Measurements from ENCODE around the gene OCA2. TPM values are rescaled to one million over a fixed set of nuclear protein-coding genes. Genes with fewer than 3 reads are reported as not detected.

OCA2 gene
- total and polyA plus RNA-seq, 2 of the 4 experiments (the other 2 are of a cell fraction), result under 0.01 to 0.03 TPM

- H3K56ac ChIP-seq (ENCODE audit: extremely low read depth, insufficient read depth, low read length), result no peak overlapping the region
- no peaks in the 10 kb centered on the region for H3K36me3 ChIP-seq (ENCODE audit: control insufficient read depth, insufficient read depth, low read length)
- H3K9me3 ChIP-seq (ENCODE audit: control insufficient read depth, insufficient read depth, low read length), result no peaks in the 10 kb centered on the region
- no peak for DNase-seq
- no peak overlapping the region for H4K91ac ChIP-seq (ENCODE audit: insufficient read depth, low read depth, low read length)
- H2BK15ac ChIP-seq (ENCODE audit: low read depth, low read length), result no peak overlapping the region
- 30% methylated on average over 2 of the region's 4 CpGs; no CpG with 5 or more reads in 1 of the 2 experiments for WGBS, 2 experiments (ENCODE audit: extremely low coverage in 2 of 2, insufficient read length in 1 of 2)
- H2BK120ac ChIP-seq (ENCODE audit: low read depth, low read length), result no peak overlapping the region
- TF ChIP-seq BHLHE40 (IDR thresholded peaks at IDR 0.05; ENCODE audit: low read depth, low read length), result no peak
- no peak for TF ChIP-seq SMC3 (IDR thresholded peaks at IDR 0.05; ENCODE audit: low read depth, low read length)
- no peak for TF ChIP-seq FOS (IDR thresholded peaks at IDR 0.05; ENCODE audit: low read depth, low read length)
- TF ChIP-seq CTCF (conservative IDR thresholded peaks at IDR 0.05; ENCODE audit: low read depth, low read length), result no peak
- no peak for TF ChIP-seq CHD1 (IDR thresholded peaks at IDR 0.05; ENCODE audit: low read depth, low read length)
- no peak for TF ChIP-seq NFE2L2 (IDR thresholded peaks at IDR 0.05; ENCODE audit: low read depth, low read length)
- no peak for TF ChIP-seq RFX5 (IDR thresholded peaks at IDR 0.05; ENCODE audit: low read depth, low read length)
- TF ChIP-seq RAD21 (IDR thresholded peaks at IDR 0.05; ENCODE audit: low read length), result no peak
- TF ChIP-seq POLR2A (IDR thresholded peaks at IDR 0.05; ENCODE audit: low read depth, low read length), result no peak
- TF ChIP-seq RCOR1 (IDR thresholded peaks at IDR 0.05; ENCODE audit: insufficient replicate concordance, low read length), result no peak
- TF ChIP-seq CEBPB (IDR thresholded peaks at IDR 0.05; ENCODE audit: low read depth, low read length), result no peak
- TF ChIP-seq USF2 (IDR thresholded peaks at IDR 0.05; ENCODE audit: low read depth, low read length), result no peak
- TF ChIP-seq MAZ (IDR thresholded peaks at IDR 0.05; ENCODE audit: borderline replicate concordance, low read depth, low read length), result no peak
- TF ChIP-seq MXI1 (IDR thresholded peaks at IDR 0.05; ENCODE audit: borderline replicate concordance, low read depth, low read length), result no peak
- TF ChIP-seq ELK1 (IDR thresholded peaks at IDR 0.05; ENCODE audit: borderline replicate concordance, low read depth, low read length), result no peak
- no peak for TF ChIP-seq MAFK (IDR thresholded peaks at IDR 0.05; ENCODE audit: low read depth, low read length)
- H4K20me1 ChIP-seq (ENCODE audit: insufficient read depth, low read length), result no peaks in the 10 kb centered on the region
- no peaks in the 10 kb centered on the region for H3K4me1 ChIP-seq (ENCODE audit: control insufficient read depth, insufficient read depth, low read length)
- H3K4ac ChIP-seq (ENCODE audit: low read depth, low read length), result no peak overlapping the region
- no peak overlapping the region for H3K14ac ChIP-seq (replicated peaks; ENCODE audit: low read depth, low read length)
- peak; percentile 13; the same call in 1 of the 2 replicates for ATAC-seq (ENCODE audit: low read depth)
- in situ Hi-C loops (cut with MboI; ENCODE audit: low sequenced_read_pairs) (no loop called here), intact Hi-C loops (cut with micrococcal nuclease) (loop anchor here (1.0 kb wide), 1 partner anchor 38 kb away; no protein-coding TSS in a partner anchor), dilution Hi-C loops (cut with HindIII; ENCODE audit: low sequenced_read_pairs, unreplicated experiment) (no loop called here)
- peaks cover 2% of the 10 kb centered on the region; the same call in 1 of the 2 replicates for H3K27me3 ChIP-seq (ENCODE audit: control insufficient read depth, insufficient read depth, low read length)
- H3K23ac ChIP-seq (ENCODE audit: low read depth, low read length), result no peak overlapping the region
- no peak overlapping the region for H3K9ac ChIP-seq (ENCODE audit: low read depth, low read length)
- no peak overlapping the region for H3K4me3 ChIP-seq (ENCODE audit: insufficient read depth, low read depth, low read length)
- H3K18ac ChIP-seq (ENCODE audit: low read depth, low read length), result no peak overlapping the region
- H2AFZ ChIP-seq (replicated peaks; ENCODE audit: low read length, poor library complexity), result peak overlapping the region; percentile 32
- H3K9me1 ChIP-seq (ENCODE audit: insufficient read depth, low read length), result no peaks in the 10 kb centered on the region
- H2AK5ac ChIP-seq (ENCODE audit: low read depth, low read length), result no peak overlapping the region
- H2AK9ac ChIP-seq (replicated peaks; ENCODE audit: low read depth, low read length, poor library complexity), result no peak overlapping the region
- no peak overlapping the region for H3K4me2 ChIP-seq (ENCODE audit: low read depth, low read length)
- H3K79me1 ChIP-seq (ENCODE audit: low read depth in 1 of 2, low read length in 2 of 2), result no peaks in the 10 kb centered on the region
- no peak overlapping the region for H4K8ac ChIP-seq (ENCODE audit: low read depth in 2 of 2, low read length in 2 of 2)
- no peak overlapping the region for H2BK20ac ChIP-seq (ENCODE audit: low read depth, low read length)
- H2BK5ac ChIP-seq (ENCODE audit: low read depth, low read length, poor library complexity, severe bottlenecking), result no peak overlapping the region
- ChIA-PET POLR2A (ENCODE audit: unreplicated experiment) (no interaction called here), CTCF (interaction anchor here (0.7 kb wide), 1 partner anchor 13 kb away, joined by 3 read pairs; no protein-coding TSS in a partner anchor)
- no TSS peak for BruUV-seq (replicated peaks)
- no peak overlapping the region for H4K5ac ChIP-seq (ENCODE audit: low read depth, low read length)
- H3K27ac ChIP-seq (ENCODE audit: insufficient read depth, low read length), result no peak overlapping the region
Observed at GRCh38 chr15:28085489-28086174, 13.5 kb downstream of the OCA2 start.

All from IMR-90 (cell line).